ENCODE data around the gene ADAMTSL1. TPM values are rescaled to one million over a fixed set of nuclear protein-coding genes. Genes with fewer than 3 reads are reported as not detected.

Gene ADAMTSL1
- total and polyA plus RNA-seq, 9 of the 15 experiments (the other 6 are each of a cell fraction or from before 2014, with no cell fraction given): 0.01 TPM; not detected in 8

GRCh38 chr9:18851069-18851795 lies 377.3 kb downstream of the ADAMTSL1 start:
- Histone ChIP-seq H3K4me1 (replicated peaks in 1 of 2; ENCODE audit: control insufficient read depth in 2 of 2, insufficient read depth in 2 of 2, low read length in 2 of 2) (no peaks in the 10 kb centered on the region), H3K4me3 (no peak overlapping the region), H2AFZ (ENCODE audit: low read depth, low read length) (no peak overlapping the region), H3K27me3 (ENCODE audit: control insufficient read depth in 2 of 2, insufficient read depth in 2 of 2, low read length in 2 of 2) (no peaks in the 10 kb centered on the region), H3K4me2 (ENCODE audit: insufficient read depth, low read length) (no peak overlapping the region), H3K36me3 (ENCODE audit: control insufficient read depth, insufficient read depth, low read length) (no peaks in the 10 kb centered on the region), H4K20me1 (replicated peaks; ENCODE audit: control insufficient read depth, insufficient read depth, low read length) (no peaks in the 10 kb centered on the region), H3K27ac (ENCODE audit: extremely low read depth, low read depth, low read length) (no peak overlapping the region), H3K9me3 (replicated peaks; ENCODE audit: control insufficient read depth, insufficient read depth, low read depth, low read length) (no peaks in the 10 kb centered on the region), H3K9ac (ENCODE audit: insufficient read depth in 1 of 2, low read depth in 2 of 2, low read length in 2 of 2) (no peak overlapping the region), H3K79me2 (ENCODE audit: control insufficient read depth, insufficient read depth, low read length) (no peaks in the 10 kb centered on the region), H3K9me1 (ENCODE audit: control insufficient read depth, insufficient read depth, low read length) (no peaks in the 10 kb centered on the region)
- no TSS peak for BruUV-seq (replicated peaks)
- intact Hi-C loops (cut with micrococcal nuclease): no loop called here
- FAIRE-seq (no peak), DNase-seq (ENCODE audit: extremely low read depth in 1 of 4, low spot score in 3 of 4) (no peak), ATAC-seq (no peak)
- ChIA-PET CTCF (ENCODE audit: low intra/inter-chr PET ratio) (no interaction called here), POLR2A (no interaction called here)
- in situ Hi-C loops (cut with MboI): no loop called here
- WGBS (ENCODE audit: insufficient coverage, low coverage, missing lambda C conversion rate): 0% methylated on average over 5 of the region's 5 CpGs
- TF ChIP-seq ZNF551 (CRISPR knock-in tag; IDR thresholded peaks at IDR 0.05) (no peak), GTF2A2 (tag; IDR thresholded peaks at IDR 0.05) (no peak), ZKSCAN1 (IDR thresholded peaks at IDR 0.05; ENCODE audit: low read depth, low read length) (no peak), TCF15 (CRISPR knock-in tag; IDR thresholded peaks at IDR 0.05) (no peak), ZNF589 (CRISPR knock-in tag; IDR thresholded peaks at IDR 0.05; ENCODE audit: low read depth) (no peak), HDAC8 (tag; IDR thresholded peaks at IDR 0.05) (no peak), ZNF174 (CRISPR knock-in tag; IDR thresholded peaks at IDR 0.05) (no peak), MCM7 (IDR thresholded peaks at IDR 0.05) (no peak), ZNF140 (CRISPR knock-in tag; IDR thresholded peaks at IDR 0.05) (no peak), KLF6 (CRISPR knock-in tag; IDR thresholded peaks at IDR 0.05; ENCODE audit: borderline replicate concordance) (no peak), ZNF282 (CRISPR knock-in tag; IDR thresholded peaks at IDR 0.05) (no peak), ZBTB49 (CRISPR knock-in tag; IDR thresholded peaks at IDR 0.05; ENCODE audit: borderline replicate concordance) (no peak)
- TF ChIP-seq, protein P1, sequence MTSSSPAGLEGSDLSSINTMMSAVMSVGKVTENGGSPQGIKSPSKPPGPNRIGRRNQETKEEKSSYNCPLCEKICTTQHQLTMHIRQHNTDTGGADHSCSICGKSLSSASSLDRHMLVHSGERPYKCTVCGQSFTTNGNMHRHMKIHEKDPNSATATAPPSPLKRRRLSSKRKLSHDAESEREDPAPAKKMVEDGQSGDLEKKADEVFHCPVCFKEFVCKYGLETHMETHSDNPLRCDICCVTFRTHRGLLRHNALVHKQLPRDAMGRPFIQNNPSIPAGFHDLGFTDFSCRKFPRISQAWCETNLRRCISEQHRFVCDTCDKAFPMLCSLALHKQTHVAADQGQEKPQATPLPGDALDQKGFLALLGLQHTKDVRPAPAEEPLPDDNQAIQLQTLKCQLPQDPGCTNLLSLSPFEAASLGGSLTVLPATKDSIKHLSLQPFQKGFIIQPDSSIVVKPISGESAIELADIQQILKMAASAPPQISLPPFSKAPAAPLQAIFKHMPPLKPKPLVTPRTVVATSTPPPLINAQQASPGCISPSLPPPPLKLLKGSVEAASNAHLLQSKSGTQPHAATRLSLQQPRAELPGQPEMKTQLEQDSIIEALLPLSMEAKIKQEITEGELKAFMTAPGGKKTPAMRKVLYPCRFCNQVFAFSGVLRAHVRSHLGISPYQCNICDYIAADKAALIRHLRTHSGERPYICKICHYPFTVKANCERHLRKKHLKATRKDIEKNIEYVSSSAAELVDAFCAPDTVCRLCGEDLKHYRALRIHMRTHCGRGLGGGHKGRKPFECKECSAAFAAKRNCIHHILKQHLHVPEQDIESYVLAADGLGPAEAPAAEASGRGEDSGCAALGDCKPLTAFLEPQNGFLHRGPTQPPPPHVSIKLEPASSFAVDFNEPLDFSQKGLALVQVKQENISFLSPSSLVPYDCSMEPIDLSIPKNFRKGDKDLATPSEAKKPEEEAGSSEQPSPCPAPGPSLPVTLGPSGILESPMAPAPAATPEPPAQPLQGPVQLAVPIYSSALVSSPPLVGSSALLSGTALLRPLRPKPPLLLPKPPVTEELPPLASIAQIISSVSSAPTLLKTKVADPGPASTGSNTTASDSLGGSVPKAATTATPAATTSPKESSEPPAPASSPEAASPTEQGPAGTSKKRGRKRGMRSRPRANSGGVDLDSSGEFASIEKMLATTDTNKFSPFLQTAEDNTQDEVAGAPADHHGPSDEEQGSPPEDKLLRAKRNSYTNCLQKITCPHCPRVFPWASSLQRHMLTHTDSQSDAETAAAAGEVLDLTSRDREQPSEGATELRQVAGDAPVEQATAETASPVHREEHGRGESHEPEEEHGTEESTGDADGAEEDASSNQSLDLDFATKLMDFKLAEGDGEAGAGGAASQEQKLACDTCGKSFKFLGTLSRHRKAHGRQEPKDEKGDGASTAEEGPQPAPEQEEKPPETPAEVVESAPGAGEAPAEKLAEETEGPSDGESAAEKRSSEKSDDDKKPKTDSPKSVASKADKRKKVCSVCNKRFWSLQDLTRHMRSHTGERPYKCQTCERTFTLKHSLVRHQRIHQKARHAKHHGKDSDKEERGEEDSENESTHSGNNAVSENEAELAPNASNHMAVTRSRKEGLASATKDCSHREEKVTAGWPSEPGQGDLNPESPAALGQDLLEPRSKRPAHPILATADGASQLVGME (CRISPR knock-in tag; IDR thresholded peaks at IDR 0.05): no peak

Measured in K562 (cell line).